Measurements from ENCODE around the gene XRRA1. TPM values are rescaled to one million over a fixed set of nuclear protein-coding genes. Genes with fewer than 3 reads are reported as not detected.

XRRA1 gene
- total and polyA plus RNA-seq, 4 donors, result 9.9 to 12.5 (median 11.2) TPM

DNA sequence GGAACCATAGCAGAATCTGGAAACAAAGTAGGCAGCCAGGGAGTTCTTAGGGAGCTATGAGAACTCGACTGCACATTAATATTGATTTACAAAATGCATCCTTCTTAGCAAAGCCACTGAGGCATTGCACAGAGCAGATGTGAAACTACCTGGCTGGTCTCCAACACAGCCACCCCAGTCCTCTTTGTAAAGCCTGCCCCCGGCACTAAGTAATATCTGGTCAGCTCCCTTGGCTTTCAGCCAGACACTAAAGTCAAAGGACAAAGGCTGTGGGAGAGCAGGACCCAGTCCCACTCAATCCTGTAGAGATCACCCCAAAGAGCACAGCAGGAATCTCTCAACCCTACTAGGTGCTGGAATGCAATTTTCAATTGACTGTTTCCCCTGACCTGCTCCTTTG is 12.8 kb downstream of the XRRA1 start:
- H3K4me1 ChIP-seq (ENCODE audit: control insufficient read depth, insufficient read depth, low read length), result no peaks in the 10 kb centered on the region
- H3K27me3 ChIP-seq (ENCODE audit: control insufficient read depth, insufficient read depth, low read length), result no peaks in the 10 kb centered on the region
- no peak overlapping the region for H3K27ac ChIP-seq (ENCODE audit: low read depth, low read length)
- DNase-seq (ENCODE audit: low read depth in 4 of 6, low spot score in 6 of 6), result peak in 1 of 6 donors; percentile 7
- no peaks in the 10 kb centered on the region for H3K9me3 ChIP-seq (ENCODE audit: control insufficient read depth, insufficient read depth, low read length)
- H3K36me3 ChIP-seq (ENCODE audit: control insufficient read depth, insufficient read depth, low read length), result peaks cover 25% of the 10 kb centered on the region
- 48% methylated on average over 2 of the region's 2 CpGs for WGBS (ENCODE audit: insufficient coverage)
- no peak overlapping the region for H3K4me3 ChIP-seq (ENCODE audit: low read depth, low read length)

DNA sequence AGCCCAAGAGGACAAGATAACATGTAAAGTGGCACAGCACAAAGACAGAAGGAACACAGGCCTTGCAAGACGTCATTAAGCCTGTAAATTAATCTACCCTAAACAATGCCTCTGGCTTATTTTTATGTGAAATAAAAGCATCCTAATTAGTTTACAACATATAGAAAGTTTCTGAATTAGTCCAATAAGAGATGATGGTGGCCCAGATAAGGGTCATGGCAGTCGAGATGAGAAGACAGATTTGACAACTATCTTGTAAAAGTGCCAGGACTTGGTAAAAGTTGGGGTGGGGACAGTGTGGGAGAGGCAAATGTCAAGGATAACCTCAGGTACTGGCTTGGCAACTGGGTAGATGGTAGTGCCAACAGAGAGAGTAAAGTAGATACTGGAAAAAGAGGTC is 13.6 kb downstream of the XRRA1 start:
- no peak for DNase-seq (ENCODE audit: low read depth in 4 of 6, low spot score in 6 of 6)
- H3K9me3 ChIP-seq (ENCODE audit: control insufficient read depth, insufficient read depth, low read length), result no peaks in the 10 kb centered on the region
- WGBS (ENCODE audit: insufficient coverage), result 71% methylated on average over 1 of the region's 2 CpGs
- H3K27me3 ChIP-seq (ENCODE audit: control insufficient read depth, insufficient read depth, low read length), result no peaks in the 10 kb centered on the region
- H3K4me1 ChIP-seq (ENCODE audit: control insufficient read depth, insufficient read depth, low read length), result no peaks in the 10 kb centered on the region
- H3K27ac ChIP-seq (ENCODE audit: low read depth, low read length), result no peak overlapping the region
- H3K4me3 ChIP-seq (ENCODE audit: low read depth, low read length), result no peak overlapping the region
- H3K36me3 ChIP-seq (ENCODE audit: control insufficient read depth, insufficient read depth, low read length), result peaks cover 21% of the 10 kb centered on the region

DNA sequence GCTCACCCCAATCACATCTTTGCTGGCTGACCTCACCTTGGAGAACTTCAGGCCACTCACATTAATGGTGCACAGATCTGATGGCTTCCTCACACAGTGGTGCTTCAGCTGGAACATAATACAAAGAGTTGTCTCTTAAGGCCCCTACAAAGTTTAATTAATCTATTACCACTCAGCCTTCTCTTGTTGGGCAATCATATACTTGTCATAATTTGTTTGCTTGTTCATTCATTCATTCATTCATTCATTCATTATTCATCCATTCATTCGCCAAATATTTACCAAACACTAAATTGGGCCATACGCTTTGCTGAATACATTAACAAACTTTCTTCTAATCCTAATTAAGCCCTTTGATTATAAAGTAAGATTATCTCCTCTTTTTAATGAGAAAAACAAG is 15.1 kb downstream of the XRRA1 start:
- H3K36me3 ChIP-seq (ENCODE audit: control insufficient read depth, insufficient read depth, low read length), result peaks cover 17% of the 10 kb centered on the region

DNA sequence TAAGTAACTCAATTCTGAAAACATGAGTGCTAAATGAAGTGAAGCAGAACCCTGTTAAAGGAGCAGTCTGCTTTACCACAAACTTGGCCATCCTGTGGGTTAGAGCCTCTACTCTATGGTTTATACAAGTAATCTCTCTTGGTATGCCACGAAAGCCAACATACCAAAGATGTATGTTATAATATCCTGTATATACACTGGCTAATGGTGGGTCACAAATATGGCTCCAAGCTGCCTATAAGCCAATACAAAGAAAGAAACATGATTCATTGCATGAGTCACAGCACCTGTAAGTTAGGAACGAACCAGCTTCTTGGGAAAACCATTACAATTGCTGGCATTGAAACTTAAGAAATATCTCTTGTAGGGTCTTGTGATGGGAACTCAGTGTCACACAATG is 16.1 kb downstream of the XRRA1 start:
- no CpG with 5 or more reads among the region's 2 CpGs for WGBS (ENCODE audit: insufficient coverage)
- no peaks in the 10 kb centered on the region for H3K27me3 ChIP-seq (ENCODE audit: control insufficient read depth, insufficient read depth, low read length)
- no peaks in the 10 kb centered on the region for H3K4me1 ChIP-seq (ENCODE audit: control insufficient read depth, insufficient read depth, low read length)
- peaks cover 17% of the 10 kb centered on the region for H3K36me3 ChIP-seq (ENCODE audit: control insufficient read depth, insufficient read depth, low read length)
- no peaks in the 10 kb centered on the region for H3K9me3 ChIP-seq (ENCODE audit: control insufficient read depth, insufficient read depth, low read length)
- H3K4me3 ChIP-seq (ENCODE audit: low read depth, low read length), result no peak overlapping the region
- DNase-seq (ENCODE audit: low read depth in 4 of 6, low spot score in 6 of 6), result no peak
- no peak overlapping the region for H3K27ac ChIP-seq (ENCODE audit: low read depth, low read length)

More for the DNA sequence above, 15.1 kb downstream of the XRRA1 start:
- DNase-seq (ENCODE audit: low read depth in 4 of 6, low spot score in 6 of 6), result no peak
- H3K27me3 ChIP-seq (ENCODE audit: control insufficient read depth, insufficient read depth, low read length), result no peaks in the 10 kb centered on the region
- H3K27ac ChIP-seq (ENCODE audit: low read depth, low read length), result no peak overlapping the region
- no peaks in the 10 kb centered on the region for H3K4me1 ChIP-seq (ENCODE audit: control insufficient read depth, insufficient read depth, low read length)
- no peaks in the 10 kb centered on the region for H3K9me3 ChIP-seq (ENCODE audit: control insufficient read depth, insufficient read depth, low read length)
- no CpG with 5 or more reads among the region's 2 CpGs for WGBS (ENCODE audit: insufficient coverage)
- no peak overlapping the region for H3K4me3 ChIP-seq (ENCODE audit: low read depth, low read length)

DNA sequence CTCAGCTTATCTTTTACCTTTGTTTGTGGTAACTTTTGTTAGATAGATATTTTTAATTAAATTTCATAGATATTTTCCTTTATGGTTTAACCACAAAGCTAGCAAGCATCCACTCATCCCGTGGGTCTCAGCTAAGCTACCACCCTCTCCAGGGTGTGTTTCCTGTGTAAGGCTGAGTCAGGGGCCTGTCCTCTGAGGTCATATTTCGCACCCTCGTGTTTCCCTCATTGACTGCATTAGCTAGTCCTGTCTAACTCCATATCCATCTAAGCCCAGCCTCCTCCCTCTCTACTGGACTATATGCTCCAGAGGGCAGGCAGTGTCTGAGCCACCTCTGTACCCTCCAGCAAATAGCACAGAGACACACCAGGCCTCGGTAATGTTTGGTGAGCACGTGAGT is 16.7 kb downstream of the XRRA1 start:
- H3K27ac ChIP-seq (ENCODE audit: low read depth, low read length), result no peak overlapping the region
- H3K27me3 ChIP-seq (ENCODE audit: control insufficient read depth, insufficient read depth, low read length), result no peaks in the 10 kb centered on the region
- no peak overlapping the region for H3K4me3 ChIP-seq (ENCODE audit: low read depth, low read length)
- DNase-seq (ENCODE audit: low read depth in 4 of 6, low spot score in 6 of 6), result no peak
- WGBS (ENCODE audit: insufficient coverage), result 100% methylated on average over 2 of the region's 5 CpGs
- H3K9me3 ChIP-seq (ENCODE audit: control insufficient read depth, insufficient read depth, low read length), result no peaks in the 10 kb centered on the region
- H3K4me1 ChIP-seq (ENCODE audit: control insufficient read depth, insufficient read depth, low read length), result no peaks in the 10 kb centered on the region
- H3K36me3 ChIP-seq (ENCODE audit: control insufficient read depth, insufficient read depth, low read length), result peaks cover 17% of the 10 kb centered on the region

DNA sequence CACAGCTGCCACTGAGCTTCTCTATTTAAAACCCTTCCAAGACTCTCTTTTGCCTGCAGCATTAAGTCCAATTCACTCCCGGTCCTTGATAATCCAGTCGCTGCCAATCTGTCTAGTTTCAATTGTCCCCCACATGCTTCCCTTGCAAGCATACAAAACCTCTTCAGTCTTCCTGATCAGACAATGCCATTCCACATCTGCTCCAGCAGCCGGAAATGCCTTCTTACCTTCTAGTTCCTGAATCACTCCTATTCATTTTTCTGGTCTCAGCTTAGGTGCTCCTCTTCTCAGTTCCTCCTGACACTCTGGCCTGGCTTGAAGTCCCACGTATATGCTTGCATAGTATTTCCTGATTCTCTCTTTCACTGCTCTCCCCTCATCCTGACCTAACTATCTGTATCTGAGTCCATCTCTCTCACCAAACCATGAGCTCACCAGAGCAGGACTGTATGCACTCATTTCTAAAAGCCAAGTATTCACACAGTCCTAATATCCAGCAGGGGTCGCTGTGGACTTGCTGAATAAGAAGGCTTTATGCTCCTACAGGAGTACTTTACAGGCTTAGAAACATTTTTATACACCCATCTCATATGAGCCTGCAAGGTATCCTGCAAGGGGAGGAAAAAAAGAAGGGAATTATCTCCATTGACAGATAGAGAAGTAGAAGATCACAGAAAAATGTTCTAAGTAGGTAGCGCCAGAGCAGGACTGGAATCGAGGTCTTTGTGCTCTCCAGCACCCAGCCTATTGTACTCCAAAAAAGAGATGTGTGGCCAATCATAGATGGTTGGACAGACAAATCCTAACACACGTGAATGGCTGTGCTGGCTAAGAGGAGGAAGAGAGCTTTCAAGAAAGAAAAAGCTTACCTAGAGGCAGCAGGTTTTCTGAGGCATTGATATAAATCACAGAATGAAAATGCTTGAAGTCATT is 19.2 kb downstream of the XRRA1 start:
- no peaks in the 10 kb centered on the region for H3K9me3 ChIP-seq (ENCODE audit: control insufficient read depth, insufficient read depth, low read length)
- H3K27me3 ChIP-seq (ENCODE audit: control insufficient read depth, insufficient read depth, low read length), result no peaks in the 10 kb centered on the region
- peaks cover 10% of the 10 kb centered on the region for H3K36me3 ChIP-seq (ENCODE audit: control insufficient read depth, insufficient read depth, low read length)
- H3K4me3 ChIP-seq (ENCODE audit: low read depth, low read length), result no peak overlapping the region
- 70% methylated on average over 6 of the region's 8 CpGs for WGBS (ENCODE audit: insufficient coverage)
- no peak overlapping the region for H3K27ac ChIP-seq (ENCODE audit: low read depth, low read length)
- no peaks in the 10 kb centered on the region for H3K4me1 ChIP-seq (ENCODE audit: control insufficient read depth, insufficient read depth, low read length)
- DNase-seq (ENCODE audit: low read depth in 4 of 6, low spot score in 6 of 6), result peak; percentile 70 to 97 (median 90)

DNA sequence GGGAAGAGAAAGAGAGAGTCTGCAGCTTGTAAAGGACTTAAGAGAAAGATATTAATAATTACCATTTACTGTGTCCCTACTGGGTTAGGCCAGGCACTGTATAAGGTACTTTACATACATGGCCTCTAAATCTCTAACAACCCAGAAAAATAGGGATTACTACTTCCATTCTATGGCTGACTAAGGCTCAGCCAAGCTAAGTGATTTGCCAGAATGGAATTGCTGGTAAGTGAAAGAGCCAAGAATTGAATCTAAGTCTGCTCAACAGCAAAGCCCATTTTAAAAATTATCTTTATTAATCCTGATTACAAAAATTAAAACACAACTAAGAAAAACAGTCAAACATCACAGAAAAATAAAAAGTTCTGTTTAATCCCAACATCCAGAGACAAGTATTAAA is 21.4 kb downstream of the XRRA1 start:
- no peak for DNase-seq (ENCODE audit: low read depth in 4 of 6, low spot score in 6 of 6)
- H3K4me1 ChIP-seq (ENCODE audit: control insufficient read depth, insufficient read depth, low read length), result no peaks in the 10 kb centered on the region
- H3K36me3 ChIP-seq (ENCODE audit: control insufficient read depth, insufficient read depth, low read length), result peaks cover 6% of the 10 kb centered on the region
- H3K27ac ChIP-seq (ENCODE audit: low read depth, low read length), result no peak overlapping the region
- H3K9me3 ChIP-seq (ENCODE audit: control insufficient read depth, insufficient read depth, low read length), result no peaks in the 10 kb centered on the region
- no peak overlapping the region for H3K4me3 ChIP-seq (ENCODE audit: low read depth, low read length)
- no peaks in the 10 kb centered on the region for H3K27me3 ChIP-seq (ENCODE audit: control insufficient read depth, insufficient read depth, low read length)

DNA sequence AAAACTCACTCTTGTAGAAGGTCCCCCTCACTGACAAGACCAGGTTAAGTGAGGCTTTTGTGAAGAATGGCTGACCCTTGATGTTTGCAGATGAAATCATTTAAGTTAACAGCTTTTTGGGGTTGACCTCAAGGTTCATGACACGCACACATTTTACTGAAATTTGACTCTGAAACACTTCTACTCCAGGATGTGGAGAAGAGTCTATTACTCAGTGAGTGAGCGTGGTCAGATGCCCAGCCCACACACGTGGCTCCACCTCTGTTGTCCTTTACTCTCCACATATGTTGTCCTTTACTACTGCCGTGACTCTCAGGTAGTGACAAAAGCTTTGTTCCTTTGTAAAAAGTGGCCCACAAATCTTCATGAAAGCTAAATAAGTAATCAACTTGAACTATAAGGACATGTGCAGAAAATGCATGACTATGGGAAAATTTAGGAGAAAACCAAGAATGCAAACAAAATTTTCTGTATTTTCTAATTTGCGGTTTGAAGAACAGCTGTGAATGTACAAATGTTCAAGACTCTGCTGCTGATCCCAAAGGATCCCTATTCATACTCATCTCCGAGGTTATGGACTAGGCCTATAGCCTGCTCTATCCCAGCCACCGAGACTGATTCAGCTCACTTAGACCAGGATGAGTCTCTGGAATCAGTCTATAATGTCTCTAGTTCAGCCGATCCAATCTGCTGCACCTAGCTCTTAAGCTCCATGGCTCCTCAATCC is 22.4 kb downstream of the XRRA1 start:
- Histone ChIP-seq H3K4me1 (ENCODE audit: control insufficient read depth, insufficient read depth, low read length) (no peaks in the 10 kb centered on the region), H3K27me3 (ENCODE audit: control insufficient read depth, insufficient read depth, low read length) (no peaks in the 10 kb centered on the region), H3K9me3 (ENCODE audit: control insufficient read depth, insufficient read depth, low read length) (no peaks in the 10 kb centered on the region), H3K4me3 (ENCODE audit: low read depth, low read length) (no peak overlapping the region), H3K27ac (ENCODE audit: low read depth, low read length) (no peak overlapping the region), H3K36me3 (ENCODE audit: control insufficient read depth, insufficient read depth, low read length) (peaks cover 6% of the 10 kb centered on the region)
- DNase-seq (ENCODE audit: low read depth in 4 of 6, low spot score in 6 of 6), result no peak
- WGBS (ENCODE audit: insufficient coverage), result 100% methylated on average over 4 of the region's 8 CpGs

DNA sequence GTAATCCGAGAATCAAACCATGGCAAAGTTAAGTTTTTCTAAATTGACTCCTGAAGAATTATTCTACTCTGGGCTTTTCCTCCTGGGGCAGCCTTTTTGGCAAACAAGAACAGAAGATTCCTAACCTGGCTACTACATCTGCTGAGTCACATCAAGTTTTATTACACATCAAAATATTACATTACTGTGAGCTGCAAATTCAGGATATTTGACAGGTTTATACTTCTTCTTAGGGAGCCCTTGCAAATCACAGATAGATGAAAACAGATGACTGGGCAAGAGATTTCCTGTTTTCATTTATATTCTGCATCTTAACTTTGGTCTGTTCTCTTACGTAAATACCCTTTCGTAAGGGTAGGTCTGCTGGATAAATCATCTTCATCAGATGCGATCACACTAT is 23.6 kb downstream of the XRRA1 start:
- H3K27ac ChIP-seq (ENCODE audit: low read depth, low read length), result no peak overlapping the region
- no peaks in the 10 kb centered on the region for H3K9me3 ChIP-seq (ENCODE audit: control insufficient read depth, insufficient read depth, low read length)
- peaks cover 11% of the 10 kb centered on the region for H3K36me3 ChIP-seq (ENCODE audit: control insufficient read depth, insufficient read depth, low read length)
- no peaks in the 10 kb centered on the region for H3K4me1 ChIP-seq (ENCODE audit: control insufficient read depth, insufficient read depth, low read length)
- H3K27me3 ChIP-seq (ENCODE audit: control insufficient read depth, insufficient read depth, low read length), result no peaks in the 10 kb centered on the region
- DNase-seq (ENCODE audit: low read depth in 4 of 6, low spot score in 6 of 6), result no peak
- no peak overlapping the region for H3K4me3 ChIP-seq (ENCODE audit: low read depth, low read length)
- 92% methylated on average over 1 of the region's 4 CpGs for WGBS (ENCODE audit: insufficient coverage)

DNA sequence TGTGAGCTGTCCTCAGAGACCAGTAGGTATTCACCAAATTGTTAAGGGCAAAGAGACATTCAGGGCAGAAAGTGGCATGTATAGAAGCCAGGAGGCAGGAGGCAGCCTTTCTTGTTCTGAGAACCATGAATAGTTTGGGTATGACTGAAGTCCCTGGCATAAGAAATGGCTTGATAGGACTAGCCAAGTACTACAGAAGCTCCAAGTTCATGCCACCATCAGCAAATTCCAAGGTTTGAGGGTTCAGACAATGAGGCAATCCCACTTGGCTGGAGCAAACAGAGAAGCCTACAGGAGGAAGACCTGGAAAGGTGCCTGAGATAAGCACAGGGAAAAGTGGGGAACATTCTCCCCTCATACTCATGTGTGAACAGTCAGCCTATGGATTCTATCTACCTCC is 25.8 kb downstream of the XRRA1 start:
- Histone ChIP-seq H3K36me3 (ENCODE audit: control insufficient read depth, insufficient read depth, low read length) (peaks cover 8% of the 10 kb centered on the region), H3K27ac (ENCODE audit: low read depth, low read length) (no peak overlapping the region), H3K4me1 (ENCODE audit: control insufficient read depth, insufficient read depth, low read length) (no peaks in the 10 kb centered on the region), H3K9me3 (ENCODE audit: control insufficient read depth, insufficient read depth, low read length) (no peaks in the 10 kb centered on the region), H3K4me3 (ENCODE audit: low read depth, low read length) (no peak overlapping the region), H3K27me3 (ENCODE audit: control insufficient read depth, insufficient read depth, low read length) (no peaks in the 10 kb centered on the region)
- no peak for DNase-seq (ENCODE audit: low read depth in 4 of 6, low spot score in 6 of 6)
